GM18526 (cell line): ENCODE measurements around the gene SSR1.

Source experiments
- POLR2A ChIP-seq: IDR thresholded peaks from 3 replicates; pipeline ENCODE4 v1.6.1; 2011; ENCODE audit not compliant: insufficient read length; ENCODE audit errors: extremely low read depth

The SSR1 gene

DNA sequence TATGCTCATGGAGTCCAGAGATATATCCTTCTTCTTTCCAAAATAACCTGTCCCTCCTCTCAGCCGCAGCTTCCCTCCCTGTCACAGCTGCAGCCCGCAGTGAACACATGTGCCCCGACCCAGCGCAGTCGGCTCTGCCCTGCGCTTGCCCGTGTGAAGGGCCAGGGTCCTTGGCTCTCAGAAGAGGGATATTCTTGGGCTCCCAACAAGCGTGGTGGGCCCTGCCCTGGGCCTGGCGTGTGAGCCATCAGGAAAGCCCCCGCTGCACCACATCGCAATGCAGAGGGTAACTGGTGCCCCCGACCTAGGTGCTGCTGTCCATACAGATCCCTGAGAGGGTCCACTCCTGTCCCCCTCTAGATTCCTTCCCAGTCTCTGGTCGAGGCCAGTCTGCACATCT, 65.2 kb downstream of the SSR1 start:
- no peak for TF ChIP-seq POLR2A

DNA sequence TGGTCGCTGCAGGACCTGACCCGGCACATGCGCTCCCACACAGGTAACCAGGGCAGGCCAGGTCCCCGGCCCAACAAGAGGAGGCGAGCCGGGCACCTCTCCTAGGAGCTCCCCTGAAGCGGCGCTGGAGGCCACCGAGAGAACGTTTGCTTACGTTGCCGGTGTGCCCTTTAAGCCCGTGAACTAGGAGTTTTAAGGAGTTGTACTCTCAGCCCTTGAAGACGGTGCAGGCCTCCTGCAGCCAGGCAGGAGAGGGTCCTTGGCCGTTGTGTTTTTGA, 65.9 kb downstream of the SSR1 start:
- TF ChIP-seq POLR2A, result no peak

DNA sequence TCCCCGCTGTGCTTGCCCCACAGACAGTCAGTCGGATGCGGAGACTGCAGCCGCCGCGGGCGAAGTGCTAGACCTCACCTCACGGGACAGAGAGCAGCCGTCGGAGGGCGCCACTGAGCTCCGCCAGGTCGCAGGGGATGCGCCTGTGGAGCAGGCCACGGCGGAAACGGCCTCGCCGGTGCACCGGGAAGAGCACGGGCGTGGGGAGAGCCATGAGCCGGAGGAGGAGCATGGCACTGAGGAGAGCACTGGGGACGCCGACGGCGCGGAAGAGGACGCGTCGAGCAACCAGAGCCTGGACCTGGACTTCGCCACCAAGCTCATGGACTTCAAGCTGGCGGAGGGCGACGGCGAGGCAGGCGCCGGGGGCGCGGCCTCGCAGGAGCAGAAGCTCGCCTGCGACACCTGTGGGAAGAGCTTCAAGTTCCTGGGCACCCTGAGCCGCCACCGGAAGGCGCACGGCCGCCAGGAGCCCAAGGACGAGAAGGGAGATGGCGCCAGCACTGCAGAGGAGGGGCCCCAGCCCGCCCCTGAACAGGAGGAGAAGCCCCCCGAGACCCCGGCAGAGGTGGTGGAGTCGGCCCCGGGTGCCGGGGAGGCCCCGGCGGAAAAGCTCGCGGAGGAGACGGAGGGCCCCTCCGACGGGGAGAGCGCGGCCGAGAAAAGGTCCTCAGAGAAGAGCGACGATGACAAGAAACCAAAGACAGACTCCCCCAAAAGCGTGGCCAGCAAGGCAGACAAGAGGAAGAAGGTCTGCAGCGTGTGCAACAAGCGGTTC, 66.4 kb downstream of the SSR1 start:
- no peak for TF ChIP-seq POLR2A

GRCh38 chr6:7245668-7246393, 67.2 kb downstream of the SSR1 start:
- no peak for TF ChIP-seq POLR2A

GRCh38 chr6:7243179-7243981, 69.6 kb downstream of the SSR1 start:
- no peak for TF ChIP-seq POLR2A

DNA sequence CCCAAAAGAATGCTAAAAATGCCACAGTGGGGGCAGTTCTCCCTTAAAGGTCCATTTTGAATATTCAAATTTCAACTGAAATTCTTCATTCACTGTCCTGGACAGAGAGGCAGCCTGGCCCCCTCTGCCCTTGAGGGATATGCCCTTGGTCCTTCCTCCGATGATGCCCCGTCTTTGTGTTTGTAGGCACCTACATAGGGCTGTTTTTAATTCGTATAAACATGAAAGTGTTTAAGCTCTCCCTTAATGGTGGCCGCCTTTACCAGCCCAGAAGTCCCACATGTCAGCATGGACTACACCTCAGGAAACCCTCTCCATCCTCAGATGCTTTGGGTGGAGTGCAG, 70.2 kb downstream of the SSR1 start:
- TF ChIP-seq POLR2A, result no peak

DNA sequence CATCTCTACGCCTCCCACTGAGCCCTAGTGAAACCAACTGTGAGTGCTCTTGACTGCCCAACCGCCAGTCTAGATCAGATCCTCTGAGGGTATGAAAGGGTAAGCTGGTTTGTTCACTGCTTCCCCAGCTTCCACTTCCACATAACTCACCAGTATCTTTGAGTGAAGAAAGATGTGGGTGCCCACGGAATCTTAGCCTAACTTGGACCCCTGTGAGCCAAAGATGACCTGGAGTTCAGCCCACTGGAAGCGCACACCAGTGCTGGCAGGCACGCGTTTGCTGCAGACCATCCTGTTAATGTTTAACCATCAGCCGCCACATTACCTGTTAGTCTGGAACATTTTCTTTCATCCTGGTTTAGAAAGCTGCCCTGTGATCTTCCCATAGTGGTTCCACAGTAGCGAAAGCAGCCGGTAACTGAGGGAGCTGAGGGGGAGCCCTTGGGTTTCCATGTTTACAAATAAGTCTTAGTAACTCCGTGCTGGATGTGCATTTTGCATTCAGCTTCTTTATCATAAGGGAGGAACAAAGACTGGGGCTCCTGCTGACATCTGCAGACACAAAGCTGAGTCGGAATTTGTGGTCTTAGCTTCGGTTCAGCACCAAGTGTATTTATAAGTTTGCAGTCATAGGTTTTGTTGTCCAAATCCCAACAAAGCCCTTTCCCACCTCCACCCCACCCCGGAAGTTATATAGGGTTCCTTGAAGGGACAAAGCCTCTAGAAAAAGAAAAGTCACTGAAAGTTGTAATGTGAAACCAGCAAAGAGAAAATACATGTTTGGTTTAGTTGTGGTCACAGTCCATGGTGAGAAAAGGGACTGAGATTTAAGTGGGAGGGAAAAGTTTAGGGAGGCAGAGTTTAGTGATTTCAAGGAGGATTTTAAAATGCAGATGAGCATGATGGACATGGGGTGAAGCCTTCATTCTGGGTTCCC, 71.0 kb downstream of the SSR1 start:
- no peak for TF ChIP-seq POLR2A

GRCh38 chr6:7241160-7241559, 71.8 kb downstream of the SSR1 start:
- TF ChIP-seq POLR2A, result no peak

GRCh38 chr6:7240351-7240750, 72.6 kb downstream of the SSR1 start:
- TF ChIP-seq POLR2A, result no peak

DNA sequence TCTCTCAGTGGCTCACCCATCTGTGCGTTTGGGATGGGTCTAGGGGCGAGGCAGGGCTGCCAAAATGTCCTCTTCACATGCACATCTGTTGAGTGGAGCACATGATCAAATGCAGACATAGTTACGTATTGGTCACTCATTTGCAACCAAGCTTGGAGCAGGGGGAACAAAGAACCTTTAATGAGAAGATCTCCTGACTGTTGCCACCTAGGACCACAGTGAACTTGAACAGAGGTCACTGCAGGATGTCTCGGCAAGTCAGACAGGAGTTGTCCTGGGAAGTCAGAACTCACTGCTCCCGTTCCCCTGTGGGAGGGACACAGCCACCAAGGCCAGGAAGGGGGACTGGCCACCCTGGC, 73.4 kb downstream of the SSR1 start:
- TF ChIP-seq POLR2A, result no peak

DNA sequence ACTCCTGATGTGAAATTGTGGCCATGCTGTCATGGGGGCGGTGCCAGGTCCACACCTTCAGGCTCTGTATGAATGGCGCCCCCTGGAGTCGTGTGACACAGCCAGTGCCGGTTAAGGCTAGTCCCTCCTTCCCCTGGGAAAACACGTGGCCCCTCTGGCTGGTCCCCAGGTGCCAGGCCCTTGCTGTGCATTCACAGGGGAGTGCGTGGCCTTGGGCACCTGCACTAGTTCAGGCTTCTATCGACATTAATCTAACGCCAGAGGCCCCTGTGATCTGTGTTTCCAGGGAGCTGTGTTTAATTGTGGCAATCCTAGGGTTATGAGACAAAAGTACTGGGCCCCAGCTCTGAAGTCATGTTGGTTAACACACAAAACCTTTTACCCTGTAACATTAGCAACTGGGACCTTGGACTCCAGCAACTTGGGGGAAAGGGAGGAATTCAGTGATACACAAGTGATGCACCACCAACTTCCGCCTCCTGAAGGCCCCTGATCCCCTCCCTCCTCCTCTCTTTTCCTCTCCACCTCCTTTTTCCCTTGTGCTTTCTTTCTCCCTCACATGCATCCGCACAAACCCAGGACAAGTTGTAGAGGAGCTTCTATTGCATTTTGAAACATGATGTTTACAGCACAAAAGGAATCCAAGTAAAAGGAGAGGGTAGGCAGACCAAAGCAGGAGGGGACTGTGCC, 74.0 kb downstream of the SSR1 start:
- TF ChIP-seq POLR2A, result no peak

- no peak for TF ChIP-seq POLR2A
These were observed 74.5 kb downstream of the SSR1 start for GRCh38 chr6:7238526-7238899.

GRCh38 chr6:7237653-7238188, 75.3 kb downstream of the SSR1 start:
- no peak for TF ChIP-seq POLR2A
